H9 (cell line): ENCODE data around the gene CSNK2B. TPM values are rescaled to one million over a fixed set of nuclear protein-coding genes. Genes with fewer than 3 reads are reported as not detected.

Experiments
- DNase-seq: peaks from one replicate; pipeline ENCODE4 v3.0.0-alpha.2; 2017
- H2AFZ ChIP-seq: one replicate; pipeline ENCODE4 v1.6.1; 2013; ENCODE audit warnings: mild to moderate bottlenecking, low read length, control low read depth, moderate library complexity
- H2AK5ac ChIP-seq: 2 replicates; pipeline ENCODE4 v1.6.1; 2013; ENCODE audit warnings: low read length, control low read depth, mixed read lengths; ENCODE audit not compliant: insufficient read length
- H2BK120ac ChIP-seq: one replicate; pipeline ENCODE4 v1.6.1; 2013; ENCODE audit warnings: low read depth, mild to moderate bottlenecking, low read length, control low read depth, inconsistent platforms; ENCODE audit not compliant: poor library complexity, severe bottlenecking
- H2BK12ac ChIP-seq: 2 replicates; pipeline ENCODE4 v1.6.1; 2013; ENCODE audit warnings: low read length, control low read depth, mixed read lengths, low read depth; ENCODE audit not compliant: insufficient read length
- H2BK15ac ChIP-seq: 2 replicates; pipeline ENCODE4 v1.6.1; 2013; ENCODE audit warnings: low read depth, low read length, control low read depth
- H2BK20ac ChIP-seq: one replicate; pipeline ENCODE4 v1.6.1; 2013; ENCODE audit warnings: low read depth, mild to moderate bottlenecking, low read length, control low read depth, inconsistent platforms; ENCODE audit not compliant: poor library complexity, severe bottlenecking
- H2BK5ac ChIP-seq: 2 replicates; pipeline ENCODE4 v1.6.1; 2013; ENCODE audit warnings: low read length, control low read depth, mixed read lengths; ENCODE audit not compliant: insufficient read length
- H3K14ac ChIP-seq: 2 replicates; pipeline ENCODE4 v1.6.1; 2013; ENCODE audit warnings: low read length, control low read depth; ENCODE audit not compliant: insufficient read depth
- H3K18ac ChIP-seq: 2 replicates; pipeline ENCODE4 v1.6.1; 2013; ENCODE audit warnings: low read depth, mild to moderate bottlenecking, mixed read lengths, low read length, control low read depth; ENCODE audit not compliant: insufficient read length
- H3K23ac ChIP-seq: 2 replicates; pipeline ENCODE4 v1.6.1; 2013; ENCODE audit warnings: low read length, control low read depth, mixed read lengths, low read depth; ENCODE audit not compliant: insufficient read length
- H3K23me2 ChIP-seq: 2 replicates; pipeline ENCODE4 v1.6.1; 2013; ENCODE audit warnings: low read depth, mild to moderate bottlenecking, mixed read lengths, low read length, control low read depth; ENCODE audit not compliant: insufficient read length, poor library complexity, severe bottlenecking
- H3K27ac ChIP-seq: 2 replicates; pipeline ENCODE4 v1.5.1; 2013; ENCODE audit warnings: low read length, control low read depth, mixed read lengths, low read depth; ENCODE audit not compliant: insufficient read length
- H3K27me3 ChIP-seq: 2 replicates; pipeline ENCODE4 v1.6.1; 2013; ENCODE audit warnings: low read length, control low read depth, inconsistent platforms; ENCODE audit not compliant: insufficient read depth
- H3K4ac ChIP-seq: 2 replicates; pipeline ENCODE4 v1.6.1; 2013; ENCODE audit warnings: low read depth, mild to moderate bottlenecking, control low read depth, inconsistent platforms, low read length, moderate library complexity
- H3K4me1 ChIP-seq: 2 replicates; pipeline ENCODE4 v1.6.1; 2013; ENCODE audit warnings: low read length, control low read depth, inconsistent platforms; ENCODE audit not compliant: insufficient read depth
- H3K4me2 ChIP-seq: 2 replicates; pipeline ENCODE4 v1.6.1; 2013; ENCODE audit warnings: low read length, control low read depth, mixed read lengths; ENCODE audit not compliant: insufficient read length, insufficient read depth
- H3K56ac ChIP-seq: 2 replicates; pipeline ENCODE4 v1.6.1; 2013; ENCODE audit warnings: low read depth, mild to moderate bottlenecking, mixed read lengths, low read length, control low read depth; ENCODE audit not compliant: insufficient read length
- H3K79me1 ChIP-seq: 2 replicates; pipeline ENCODE4 v1.6.1; 2013; ENCODE audit warnings: low read depth, mild to moderate bottlenecking, moderate library complexity, low read length, control low read depth, inconsistent platforms; ENCODE audit not compliant: insufficient read depth, poor library complexity, severe bottlenecking
- H3K79me2 ChIP-seq: 2 replicates; pipeline ENCODE4 v1.6.1; 2013; ENCODE audit warnings: low read length, control low read depth, inconsistent platforms; ENCODE audit not compliant: insufficient read depth
- H3K9ac ChIP-seq: 2 replicates; pipeline ENCODE4 v1.6.1; 2013; ENCODE audit warnings: low read length, control low read depth, mixed read lengths; ENCODE audit not compliant: insufficient read length; ENCODE audit errors: extremely low read depth
- H3K9me3 ChIP-seq: one replicate; pipeline ENCODE4 v1.6.1; 2013; ENCODE audit warnings: low read depth, low read length, inconsistent platforms; ENCODE audit not compliant: control insufficient read depth
- H3T11ph ChIP-seq: one replicate; pipeline ENCODE4 v1.6.1; 2013; ENCODE audit warnings: mild to moderate bottlenecking, low read length, control low read depth, inconsistent platforms
- H4K20me1 ChIP-seq: one replicate; pipeline ENCODE4 v1.6.1; 2013; ENCODE audit not compliant: control insufficient read depth, insufficient read length, insufficient read depth
- H4K5ac ChIP-seq: 2 replicates; pipeline ENCODE4 v1.6.1; 2013; ENCODE audit warnings: low read depth, mild to moderate bottlenecking, mixed read lengths, low read length, control low read depth; ENCODE audit not compliant: insufficient read length
- H4K8ac ChIP-seq: replicated peaks from 2 replicates; pipeline ENCODE4 v1.6.1; 2013; ENCODE audit warnings: low read length, control low read depth, mixed read lengths, low read depth; ENCODE audit not compliant: insufficient read length
- H4K91ac ChIP-seq: 2 replicates; pipeline ENCODE4 v1.6.1; 2013; ENCODE audit warnings: low read depth, mild to moderate bottlenecking, moderate library complexity, mixed read lengths, low read length, control low read depth; ENCODE audit not compliant: insufficient read length
- H3K27ac Mint-ChIP-seq, 3 experiments: 2 replicates in 2 of 3; 3 replicates in 1 of 3; pipeline ENCODE4 v1.8.0; 2020 to 2021; ENCODE audit warnings: mixed read lengths in 3 of 3, mild to moderate bottlenecking in 1 of 3, moderate library complexity in 1 of 3
- H3K27me3 Mint-ChIP-seq: 2 replicates; pipeline ENCODE4 v1.8.0; 2021; ENCODE audit warnings: low read depth, mild to moderate bottlenecking, moderate library complexity, mixed read lengths
- H3K36me3 Mint-ChIP-seq, 3 experiments: 2 replicates in 2 of 3; 3 replicates in 1 of 3; pipeline ENCODE4 v1.8.0; 2020 to 2021; ENCODE audit warnings: low read depth in 3 of 3, mixed read lengths in 3 of 3; ENCODE audit not compliant: insufficient read depth in 1 of 3
- H3K4me1 Mint-ChIP-seq, 2 experiments: 2 replicates each; pipeline ENCODE4 v1.8.0; 2020; ENCODE audit warnings: mixed read lengths in 2 of 2
- H3K4me3 Mint-ChIP-seq, 2 experiments: 2 replicates in 1 of 2; 3 replicates in 1 of 2; pipeline ENCODE4 v1.8.0; 2020 to 2021; ENCODE audit warnings: mild to moderate bottlenecking in 2 of 2, mixed read lengths in 2 of 2, moderate library complexity in 1 of 2
- H3K9me3 Mint-ChIP-seq, 2 experiments: 2 replicates in 1 of 2; 3 replicates in 1 of 2; pipeline ENCODE4 v1.8.0; 2020; ENCODE audit warnings: mild to moderate bottlenecking in 2 of 2, mixed read lengths in 2 of 2, moderate library complexity in 1 of 2
- WGBS: extraction: QIAGEN DNeasy Blood & Tissue Kit; methylation state at CpG from one replicate; pipeline ENCODE4 v1.1.7; 2013; ENCODE audit warnings: missing lambda C conversion rate, low lambda C conversion rate, mixed read lengths; ENCODE audit not compliant: insufficient read length; ENCODE audit errors: extremely low coverage; 5-methylcytosine and 5-hydroxymethylcytosine counted together
- total RNA-seq: library from RNA; stranded (reverse); gene quantifications from 2 replicates; pipeline ENCODE4 v1.2.1, GENCODE V29; 2021
- TF ChIP-seq, protein P1 (sequence below): fragments of 200-600 bp; sonication (generic); conservative IDR thresholded peaks from 3 replicates; pipeline ENCODE4 v1.8.0; 2021; ENCODE audit warnings: antibody characterized with exemption, mild to moderate bottlenecking

CSNK2B gene
- total RNA-seq, 1 experiment from 2014 or later = 187 TPM

DNA sequence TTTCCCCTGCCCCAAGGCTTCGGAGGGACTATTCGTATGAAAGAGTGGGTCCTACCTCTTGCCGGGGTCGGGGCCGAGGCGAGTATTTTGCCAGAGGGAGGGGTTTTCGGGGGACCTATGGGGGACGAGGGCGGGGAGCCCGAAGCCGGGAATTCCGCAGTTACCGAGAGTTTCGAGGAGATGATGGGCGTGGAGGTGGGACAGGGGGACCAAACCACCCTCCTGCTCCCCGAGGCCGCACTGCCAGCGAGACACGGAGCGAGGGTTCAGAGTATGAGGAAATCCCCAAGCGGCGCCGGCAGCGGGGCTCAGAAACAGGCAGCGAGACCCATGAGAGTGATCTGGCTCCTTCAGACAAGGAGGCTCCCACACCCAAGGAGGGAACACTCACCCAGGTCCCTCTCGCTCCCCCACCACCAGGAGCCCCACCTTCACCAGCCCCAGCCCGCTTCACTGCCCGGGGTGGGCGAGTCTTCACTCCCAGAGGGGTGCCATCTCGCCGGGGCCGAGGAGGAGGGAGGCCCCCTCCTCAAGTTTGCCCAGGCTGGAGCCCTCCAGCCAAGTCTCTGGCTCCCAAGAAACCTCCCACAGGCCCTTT, 34.1 kb upstream of the CSNK2B start:
- Histone ChIP-seq H4K20me1 (peaks cover 2% of the 10 kb centered on the region), H3K9ac (no peak overlapping the region), H4K5ac (no peak overlapping the region)

More for the DNA sequence above, 34.1 kb upstream of the CSNK2B start:
- Mint-ChIP-seq H3K27ac (peak overlapping the region in 2 of 3 experiments; percentile 68 to 81; a peak in 2 of 7 replicates), H3K36me3 (peaks cover 80 to 100% (median 100%) of the 10 kb centered on the region in 3 experiments), H3K9me3 (no peaks in the 10 kb centered on the region), H3K4me1 (peaks cover 0 to 3% of the 10 kb centered on the region in 2 experiments; a peak in 1 of 4 replicates), H3K4me3 (no peak overlapping the region), H3K27me3 (no peaks in the 10 kb centered on the region; the same call in 1 of the 2 replicates)
- Histone ChIP-seq H3K23me2 (no peaks in the 10 kb centered on the region), H2BK15ac (no peak overlapping the region), H3K4me2 (no peak overlapping the region), H3K9me3 (no peaks in the 10 kb centered on the region), H3K4ac (no peak overlapping the region), H3T11ph (no peak overlapping the region), H3K14ac (no peak overlapping the region), H3K79me1 (peaks cover 3% of the 10 kb centered on the region), H3K18ac (no peak overlapping the region), H4K91ac (no peak overlapping the region), H3K27me3 (no peaks in the 10 kb centered on the region), H2BK5ac (no peak overlapping the region), H4K8ac (no peak overlapping the region), H3K4me1 (no peaks in the 10 kb centered on the region), H2AK5ac (no peak overlapping the region), H3K56ac (no peak overlapping the region), H3K79me2 (no peaks in the 10 kb centered on the region), H2BK12ac (no peak overlapping the region), H2BK20ac (no peak overlapping the region), H3K27ac (no peak overlapping the region), H2BK120ac (no peak overlapping the region), H2AFZ (no peak overlapping the region), H3K23ac (no peak overlapping the region)
- TF ChIP-seq, protein P1, sequence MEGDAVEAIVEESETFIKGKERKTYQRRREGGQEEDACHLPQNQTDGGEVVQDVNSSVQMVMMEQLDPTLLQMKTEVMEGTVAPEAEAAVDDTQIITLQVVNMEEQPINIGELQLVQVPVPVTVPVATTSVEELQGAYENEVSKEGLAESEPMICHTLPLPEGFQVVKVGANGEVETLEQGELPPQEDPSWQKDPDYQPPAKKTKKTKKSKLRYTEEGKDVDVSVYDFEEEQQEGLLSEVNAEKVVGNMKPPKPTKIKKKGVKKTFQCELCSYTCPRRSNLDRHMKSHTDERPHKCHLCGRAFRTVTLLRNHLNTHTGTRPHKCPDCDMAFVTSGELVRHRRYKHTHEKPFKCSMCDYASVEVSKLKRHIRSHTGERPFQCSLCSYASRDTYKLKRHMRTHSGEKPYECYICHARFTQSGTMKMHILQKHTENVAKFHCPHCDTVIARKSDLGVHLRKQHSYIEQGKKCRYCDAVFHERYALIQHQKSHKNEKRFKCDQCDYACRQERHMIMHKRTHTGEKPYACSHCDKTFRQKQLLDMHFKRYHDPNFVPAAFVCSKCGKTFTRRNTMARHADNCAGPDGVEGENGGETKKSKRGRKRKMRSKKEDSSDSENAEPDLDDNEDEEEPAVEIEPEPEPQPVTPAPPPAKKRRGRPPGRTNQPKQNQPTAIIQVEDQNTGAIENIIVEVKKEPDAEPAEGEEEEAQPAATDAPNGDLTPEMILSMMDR = no peak
- DNase-seq = no peak
- no CpG with 5 or more reads among the region's 32 CpGs for WGBS
